ENCODE data around the gene KRT1.

DNA sequence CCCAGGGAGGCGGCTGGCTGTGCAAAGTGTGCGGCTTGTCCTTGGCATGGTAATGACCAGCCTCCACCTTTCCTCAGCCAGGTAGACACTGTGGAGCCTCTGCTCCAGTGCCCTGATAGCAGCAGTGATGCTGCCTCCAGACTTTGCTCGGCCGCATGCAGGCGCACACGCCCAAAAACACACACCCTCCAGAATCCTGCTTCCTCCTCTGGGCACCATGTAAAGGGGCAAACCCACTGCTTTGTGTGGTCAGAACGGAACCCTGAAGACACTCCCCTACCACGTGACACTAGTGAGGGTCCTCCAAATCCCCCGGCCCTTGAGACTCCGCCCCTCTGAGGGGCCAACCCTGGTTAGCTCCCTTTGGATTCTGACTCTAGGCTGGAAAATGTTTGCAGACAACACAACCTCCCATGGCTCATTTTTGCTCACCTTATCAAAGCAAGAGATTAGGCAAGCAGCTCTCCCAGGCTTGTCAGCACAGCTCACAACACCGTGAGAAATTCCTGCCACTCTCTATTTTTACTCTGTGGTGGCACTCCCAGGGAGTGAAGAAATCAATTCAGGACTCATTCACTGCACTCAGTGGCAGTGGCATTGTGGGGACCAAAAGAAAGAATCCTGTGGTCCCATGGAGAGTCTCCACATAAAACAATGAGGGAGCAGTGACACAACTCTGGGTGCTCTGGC is 18.6 kb upstream of the KRT1 start:
- TF ChIP-seq EZH2 (IDR thresholded peaks at IDR 0.05; ENCODE audit: insufficient read depth, poor library complexity, severe bottlenecking), result no peak
- no peak for TF ChIP-seq EZH2phosphoT487 (IDR thresholded peaks at IDR 0.05; ENCODE audit: insufficient read depth, low read depth)

All from GM23248 (cell line).